Vagina (tissue), 2 donors: Measurements from ENCODE around the gene GRK5. TPM values are rescaled to one million over a fixed set of nuclear protein-coding genes. Genes with fewer than 3 reads are reported as not detected.
"Not testable (repeated sequence)": the region's sequence is repeated elsewhere in the genome, so short reads cannot be mapped to it uniquely, and the experiment has no call there.

ENCODE experiments used
- DNase-seq, 2 donors: peaks; one replicate each; pipeline ENCODE4 v3.0.0-alpha.2; 2017; ENCODE audit errors: extremely low spot score in 2 of 2
- H3K27ac ChIP-seq: fragments of 200-600 bp; sonication (generic); one replicate; pipeline ENCODE4 v1.5.1; 2019
- H3K27me3 ChIP-seq: fragments of 200-600 bp; sonication (generic); one replicate; pipeline ENCODE4 v1.5.1; 2019
- H3K36me3 ChIP-seq, 2 donors: fragments of 200-600 bp; sonication (generic); one replicate each; pipeline ENCODE4 v1.5.1; 2017 to 2019
- H3K4me1 ChIP-seq: fragments of 200-600 bp; sonication (generic); one replicate; pipeline ENCODE4 v1.5.1; 2019
- H3K4me3 ChIP-seq, 2 donors: fragments of 200-600 bp; sonication (generic); 1 replicate in 1 of 2; 2 replicates in 1 of 2; pipeline ENCODE4 v1.5.1; 2016 to 2019
- H3K9me3 ChIP-seq: fragments of 200-600 bp; sonication (generic); one replicate; pipeline ENCODE4 v1.5.1; 2019
- CTCF ChIP-seq, 3 experiments: fragments of 450-650 bp in 2 of 3; fragments of 200-600 bp in 1 of 3; sonication (generic) in 1 of 3; IDR thresholded peaks; one replicate each; pipeline ENCODE4 v1.5.1; 2017 to 2019; ENCODE audit warnings: antibody characterized with exemption in 3 of 3, mild to moderate bottlenecking in 2 of 3, moderate library complexity in 2 of 3
- POLR2A ChIP-seq, 2 donors: fragments of 450-650 bp; IDR thresholded peaks; one replicate each; pipeline ENCODE4 v1.6.1; 2017; ENCODE audit warnings: antibody characterized with exemption in 2 of 2, mild to moderate bottlenecking in 2 of 2, moderate library complexity in 2 of 2
- POLR2AphosphoS5 ChIP-seq, 2 donors: sonication (generic); formaldehyde crosslinking; IDR thresholded peaks; one replicate each; pipeline ENCODE4 v1.9.0; 2017; ENCODE audit warnings: antibody characterized with exemption in 2 of 2, mild to moderate bottlenecking in 2 of 2, low read depth in 1 of 2; ENCODE audit not compliant: insufficient read depth in 1 of 2
- intact Hi-C: fragments of 100-400 bp; cut with DNase I; formaldehyde crosslinking; loops from one replicate; pipeline ENCODE4 v1.15.1; 2023
- total RNA-seq: library from RNA; depleted of rRNA; stranded (reverse); fragments of >200 nt; gene quantifications from one replicate; pipeline ENCODE4 v1.2.3, GENCODE V29; 2016

Gene GRK5
- total RNA-seq, 1 donor from 2014 or later, result 16.5 TPM

GRCh38 chr10:119269737-119270136 lies 62.4 kb downstream of the GRK5 start:
- no peak overlapping the region for H3K4me3 ChIP-seq
- H3K27me3 ChIP-seq, result no peaks in the 10 kb centered on the region
- no peak for DNase-seq
- H3K27ac ChIP-seq, result peak overlapping the region; percentile 20
- no peaks in the 10 kb centered on the region for H3K36me3 ChIP-seq
- TF ChIP-seq CTCF (IDR thresholded peaks at IDR 0.05), result no peak
- no peak for TF ChIP-seq POLR2A (IDR thresholded peaks at IDR 0.05)
- TF ChIP-seq POLR2AphosphoS5 (IDR thresholded peaks at IDR 0.05; ENCODE audit: insufficient read depth in 1 of 2, low read depth in 1 of 2), result no peak
- peaks cover 46% of the 10 kb centered on the region for H3K4me1 ChIP-seq
- intact Hi-C loops, result no loop called here
- H3K9me3 ChIP-seq, result no peaks in the 10 kb centered on the region

- peaks cover 53% of the 10 kb centered on the region for H3K4me1 ChIP-seq
- intact Hi-C loops, result no loop called here
- no peak for TF ChIP-seq POLR2A (IDR thresholded peaks at IDR 0.05)
- peak in 1 of 2 donors; percentile 26 for TF ChIP-seq POLR2AphosphoS5 (IDR thresholded peaks at IDR 0.05; ENCODE audit: insufficient read depth in 1 of 2, low read depth in 1 of 2)
- no peak for TF ChIP-seq CTCF (IDR thresholded peaks at IDR 0.05)
- no peaks in the 10 kb centered on the region for H3K36me3 ChIP-seq
- H3K27me3 ChIP-seq, result no peaks in the 10 kb centered on the region
- H3K4me3 ChIP-seq, result no peak overlapping the region
- no peak for DNase-seq
- no peaks in the 10 kb centered on the region for H3K9me3 ChIP-seq
- H3K27ac ChIP-seq, result peak overlapping the region; percentile 68
Observed at GRCh38 chr10:119270762-119271366, 63.5 kb downstream of the GRK5 start.

GRCh38 chr10:119272338-119272734 lies 65.0 kb downstream of the GRK5 start:
- H3K27me3 ChIP-seq, DNase-seq, H3K36me3 ChIP-seq, H3K9me3 ChIP-seq, H3K4me3 ChIP-seq, intact Hi-C loops: not testable (repeated sequence)
- peak overlapping the region; percentile 68 for H3K27ac ChIP-seq
- H3K4me1 ChIP-seq, result peaks cover 54% of the 10 kb centered on the region

GRCh38 chr10:119272736-119273135 lies 65.4 kb downstream of the GRK5 start:
- TF ChIP-seq POLR2A (IDR thresholded peaks at IDR 0.05) (no peak), CTCF (IDR thresholded peaks at IDR 0.05) (no peak), POLR2AphosphoS5 (IDR thresholded peaks at IDR 0.05; ENCODE audit: insufficient read depth in 1 of 2, low read depth in 1 of 2) (no peak)
- intact Hi-C loops, result no loop called here
- Histone ChIP-seq H3K36me3 (no peaks in the 10 kb centered on the region), H3K27ac (no peak overlapping the region), H3K27me3 (no peaks in the 10 kb centered on the region), H3K4me3 (no peak overlapping the region), H3K9me3 (no peaks in the 10 kb centered on the region), H3K4me1 (peaks cover 54% of the 10 kb centered on the region)
- no peak for DNase-seq

GRCh38 chr10:119273413-119273812 lies 66.0 kb downstream of the GRK5 start:
- Histone ChIP-seq H3K27me3 (no peaks in the 10 kb centered on the region), H3K4me3 (no peak overlapping the region), H3K9me3 (no peaks in the 10 kb centered on the region), H3K27ac (no peak overlapping the region), H3K36me3 (no peaks in the 10 kb centered on the region), H3K4me1 (peaks cover 54% of the 10 kb centered on the region)
- intact Hi-C loops, result no loop called here
- DNase-seq, result no peak
- no peak for TF ChIP-seq CTCF (IDR thresholded peaks at IDR 0.05)
- no peak for TF ChIP-seq POLR2A (IDR thresholded peaks at IDR 0.05)
- TF ChIP-seq POLR2AphosphoS5 (IDR thresholded peaks at IDR 0.05; ENCODE audit: insufficient read depth in 1 of 2, low read depth in 1 of 2), result no peak
